SU-DHL-6 (cell line): Measurements from ENCODE around the gene RIMBP2.

Experiments
- H2AFZ ChIP-seq: fragments of 200-600 bp; sonication (generic); 2 replicates; pipeline ENCODE4 v1.6.1; 2014; ENCODE audit warnings: low read depth, mild to moderate bottlenecking, moderate library complexity, mixed read lengths, antibody characterized with exemption, low read length; ENCODE audit not compliant: severe bottlenecking
- H3F3A ChIP-seq: fragments of 200-600 bp; shearing (Covaris generic); 2 replicates; pipeline ENCODE4 v1.6.0; 2016; ENCODE audit warnings: antibody characterized with exemption, mild to moderate bottlenecking; ENCODE audit not compliant: insufficient read depth
- H3K27ac ChIP-seq: fragments of 200-600 bp; sonication (generic); 2 replicates; pipeline ENCODE4 v1.5.1; 2016; ENCODE audit warnings: low read depth, mild to moderate bottlenecking, low read length, moderate library complexity, mixed read lengths
- H3K27me3 ChIP-seq: fragments of 200-600 bp; sonication (generic), shearing (Covaris generic); 2 replicates; pipeline ENCODE4 v1.6.0; 2014; ENCODE audit warnings: mild to moderate bottlenecking, low read length
- H3K36me3 ChIP-seq: fragments of 200-600 bp; sonication (generic); 2 replicates; pipeline ENCODE4 v1.6.1; 2014; ENCODE audit warnings: mild to moderate bottlenecking, low read length, mixed read lengths
- H3K4me2 ChIP-seq: fragments of 300-600, 200-600 bp; shearing (Covaris generic), sonication (generic); 2 replicates; pipeline ENCODE4 v1.6.0; 2014; ENCODE audit warnings: low read length, low read depth, mild to moderate bottlenecking; ENCODE audit not compliant: poor library complexity, severe bottlenecking
- H3K4me3 ChIP-seq: fragments of 200-600 bp; sonication (generic); 2 replicates; pipeline ENCODE4 v1.5.1; 2014; ENCODE audit warnings: antibody characterized with exemption, low read length, mild to moderate bottlenecking, mixed read lengths; ENCODE audit not compliant: insufficient read depth, poor library complexity, severe bottlenecking
- H3K79me2 ChIP-seq: fragments of 200-600 bp; sonication (generic); 2 replicates; pipeline ENCODE4 v1.6.1; 2014; ENCODE audit warnings: mild to moderate bottlenecking, low read length, moderate library complexity; ENCODE audit not compliant: insufficient read depth
- H3K9ac ChIP-seq: fragments of 200-600 bp; sonication (generic); 2 replicates; pipeline ENCODE4 v1.7.0; 2014; ENCODE audit warnings: mild to moderate bottlenecking, low read length
- H3K9me2 ChIP-seq: fragments of 200-600 bp; sonication (generic); replicated peaks from 2 replicates; pipeline ENCODE4 v1.6.1; 2014; ENCODE audit warnings: low read length; ENCODE audit not compliant: insufficient read depth
- H3K9me3 ChIP-seq: fragments of 200-600 bp; sonication (generic); 2 replicates; pipeline ENCODE4 v1.6.1; 2014; ENCODE audit warnings: low read length, mixed read lengths; ENCODE audit not compliant: insufficient read depth
- H4K20me1 ChIP-seq: fragments of 200-600 bp; sonication (generic); 2 replicates; pipeline ENCODE4 v1.6.1; 2014; ENCODE audit warnings: low read depth, mild to moderate bottlenecking, antibody characterized with exemption, low read length, moderate library complexity, mixed read lengths
- CTCF ChIP-seq: fragments of 200-600 bp; sonication (generic); IDR thresholded peaks from one replicate; pipeline ENCODE4 v1.5.1; 2017; ENCODE audit warnings: antibody characterized with exemption, mild to moderate bottlenecking, low read length, moderate library complexity; ENCODE audit not compliant: insufficient read depth, poor library complexity, severe bottlenecking
- EZH2phosphoT487 ChIP-seq: fragments of 200-600 bp; sonication (generic), shearing (Covaris generic); conservative IDR thresholded peaks from 2 replicates; pipeline ENCODE4 v1.6.1; 2018; ENCODE audit warnings: mild to moderate bottlenecking, antibody characterized with exemption, low read length, moderate library complexity, mixed read lengths

RIMBP2 gene

GRCh38 chr12:130615861-130616345 lies 100.2 kb downstream of the RIMBP2 start:
- Histone ChIP-seq H3K79me2 (no peaks in the 10 kb centered on the region), H3K27me3 (no peaks in the 10 kb centered on the region), H3K27ac (no peak overlapping the region), H3K36me3 (no peaks in the 10 kb centered on the region), H3K4me3 (no peak overlapping the region), H2AFZ (no peak overlapping the region), H3F3A (no peaks in the 10 kb centered on the region), H3K9me3 (no peaks in the 10 kb centered on the region), H3K9me2 (no peaks in the 10 kb centered on the region), H4K20me1 (no peaks in the 10 kb centered on the region), H3K4me2 (no peak overlapping the region), H3K9ac (no peak overlapping the region)
- TF ChIP-seq EZH2phosphoT487 (no peak), CTCF (no peak)

GRCh38 chr12:130614530-130614905 lies 101.6 kb downstream of the RIMBP2 start:
- Histone ChIP-seq H4K20me1 (no peaks in the 10 kb centered on the region), H3K9ac (no peak overlapping the region), H3K79me2 (no peaks in the 10 kb centered on the region), H2AFZ (no peak overlapping the region), H3K27me3 (no peaks in the 10 kb centered on the region), H3K4me2 (no peak overlapping the region), H3K9me2 (no peaks in the 10 kb centered on the region), H3K27ac (no peak overlapping the region), H3K4me3 (no peak overlapping the region), H3K36me3 (no peaks in the 10 kb centered on the region), H3F3A (no peaks in the 10 kb centered on the region), H3K9me3 (no peaks in the 10 kb centered on the region)
- TF ChIP-seq EZH2phosphoT487, result no peak
- no peak for TF ChIP-seq CTCF

GRCh38 chr12:130613831-130614529 lies 102.1 kb downstream of the RIMBP2 start:
- H3K9ac ChIP-seq, result no peak overlapping the region
- H3F3A ChIP-seq, result no peaks in the 10 kb centered on the region
- no peak overlapping the region for H3K4me3 ChIP-seq
- no peak overlapping the region for H2AFZ ChIP-seq
- H4K20me1 ChIP-seq, result no peaks in the 10 kb centered on the region
- H3K9me2 ChIP-seq, result no peaks in the 10 kb centered on the region
- TF ChIP-seq EZH2phosphoT487, result no peak
- no peak for TF ChIP-seq CTCF
- no peaks in the 10 kb centered on the region for H3K27me3 ChIP-seq
- no peak overlapping the region for H3K27ac ChIP-seq
- H3K9me3 ChIP-seq, result no peaks in the 10 kb centered on the region
- H3K4me2 ChIP-seq, result no peak overlapping the region
- no peaks in the 10 kb centered on the region for H3K79me2 ChIP-seq
- H3K36me3 ChIP-seq, result no peaks in the 10 kb centered on the region
